Fibroblast of skin of abdomen (primary cell): Measurements from ENCODE around the gene MYO16.
"Not testable (repeated sequence)": the region's sequence is repeated elsewhere in the genome, so short reads cannot be mapped to it uniquely, and the experiment has no call there.

Source experiments
- DNase-seq: peaks from one replicate; pipeline ENCODE4 v3.0.0-alpha.2; 2013

MYO16 gene

GRCh38 chr13:108743522-108743921 lies 114.1 kb downstream of the MYO16 start:
- no peak for DNase-seq

- no peak for DNase-seq
These were observed 118.4 kb downstream of the MYO16 start for GRCh38 chr13:108747843-108748242.

GRCh38 chr13:108752276-108752675 lies 122.9 kb downstream of the MYO16 start:
- peak; percentile 13 for DNase-seq

GRCh38 chr13:108755083-108755482 lies 125.7 kb downstream of the MYO16 start:
- DNase-seq: no peak

GRCh38 chr13:108760129-108760528 lies 130.7 kb downstream of the MYO16 start:
- DNase-seq: no peak

- DNase-seq: no peak
These were observed 131.1 kb downstream of the MYO16 start for GRCh38 chr13:108760541-108760940.

- no peak for DNase-seq
These were observed 138.6 kb downstream of the MYO16 start for GRCh38 chr13:108768035-108768434.

- DNase-seq: no peak
These were observed 140.0 kb downstream of the MYO16 start for GRCh38 chr13:108769213-108770070.

- no peak for DNase-seq
These were observed 146.2 kb downstream of the MYO16 start for GRCh38 chr13:108775597-108775996.

GRCh38 chr13:108776650-108777049 lies 147.2 kb downstream of the MYO16 start:
- DNase-seq: no peak

GRCh38 chr13:108777421-108778420 lies 148.3 kb downstream of the MYO16 start:
- peak; percentile 82 for DNase-seq

GRCh38 chr13:108779308-108779707 lies 149.9 kb downstream of the MYO16 start:
- DNase-seq: no peak

- DNase-seq: no peak
These were observed 151.3 kb downstream of the MYO16 start for GRCh38 chr13:108780706-108781105.

GRCh38 chr13:108781312-108781711 lies 151.9 kb downstream of the MYO16 start:
- DNase-seq: no peak

- DNase-seq: not testable (repeated sequence)
These were observed 153.1 kb downstream of the MYO16 start for GRCh38 chr13:108782480-108782879.

- DNase-seq: no peak
These were observed 156.4 kb downstream of the MYO16 start for GRCh38 chr13:108785844-108786243.

GRCh38 chr13:108786456-108787200 lies 157.2 kb downstream of the MYO16 start:
- DNase-seq: no peak

- no peak for DNase-seq
These were observed 158.4 kb downstream of the MYO16 start for GRCh38 chr13:108787700-108788414.

GRCh38 chr13:108789476-108789875 lies 160.1 kb downstream of the MYO16 start:
- DNase-seq: no peak

- DNase-seq: peak; percentile 1
These were observed 166.4 kb downstream of the MYO16 start for GRCh38 chr13:108795841-108796240.

GRCh38 chr13:108797354-108797753 lies 167.9 kb downstream of the MYO16 start:
- no peak for DNase-seq

- DNase-seq: peak; percentile 18
These were observed 178.4 kb downstream of the MYO16 start for GRCh38 chr13:108807841-108808240.
